Measurements from ENCODE around the gene CPNE8. TPM values are rescaled to one million over a fixed set of nuclear protein-coding genes. Genes with fewer than 3 reads are reported as not detected.

Gene CPNE8
- polyA plus RNA-seq, 1 donor (not counting 4 experiments of a cell fraction or from before 2014, with no cell fraction given), result 25.7 TPM

DNA sequence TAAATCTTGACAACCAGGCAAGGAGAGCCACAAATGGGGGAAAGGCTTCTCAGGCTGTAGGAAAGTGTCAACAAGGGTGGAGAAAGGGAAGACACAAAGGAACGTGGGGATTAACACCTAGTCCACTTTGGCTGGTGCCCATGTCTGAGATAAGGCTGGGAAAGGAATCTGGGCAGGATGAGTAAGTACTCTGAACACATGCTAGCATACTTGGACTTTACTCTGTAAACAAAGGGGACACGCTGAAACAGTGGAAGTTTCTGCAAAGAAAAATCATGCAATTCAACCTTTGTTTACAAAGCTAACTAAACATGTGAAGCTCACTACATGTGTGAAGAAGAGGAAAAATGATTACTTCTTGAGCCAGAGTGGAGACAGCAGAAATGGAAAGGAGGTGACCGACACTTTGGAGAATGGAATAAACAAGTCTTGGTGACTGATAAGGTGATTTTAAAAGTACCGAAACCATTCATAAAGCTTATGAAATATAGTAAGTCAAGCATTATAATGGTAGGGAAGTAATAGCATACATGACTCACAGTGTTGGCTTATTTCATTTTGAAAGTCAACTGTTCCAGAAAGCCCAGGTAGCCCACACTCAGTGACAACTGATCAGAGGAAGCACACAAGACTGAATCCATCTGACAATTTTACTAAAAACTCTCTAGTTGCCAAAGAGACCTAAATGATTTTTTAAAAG lies 13.2 kb downstream of the CPNE8 start:
- dilution Hi-C loops (cut with MboI; ENCODE audit: extremely low pct_ligation_motif_present, low sequenced_read_pairs), result no loop called here
- no peaks in the 10 kb centered on the region for H4K20me1 ChIP-seq (ENCODE audit: control insufficient read depth, extremely low read depth, insufficient read depth, low read length)
- no peak overlapping the region for H3K4me3 ChIP-seq (ENCODE audit: control insufficient read depth in 2 of 3, extremely low read depth in 1 of 3, insufficient read depth in 2 of 3, low read depth in 1 of 3, low read length in 3 of 3)
- no peak overlapping the region for H3K4me2 ChIP-seq (ENCODE audit: control insufficient read depth, extremely low read depth, insufficient read depth, low read depth, low read length)
- H3K9me1 ChIP-seq (ENCODE audit: control insufficient read depth, extremely low read depth, insufficient read depth, low read length), result peaks cover 3% of the 10 kb centered on the region
- FAIRE-seq, result peak; percentile 79
- peaks cover 18% of the 10 kb centered on the region for H3K4me1 ChIP-seq (ENCODE audit: control insufficient read depth, extremely low read depth, insufficient read depth, low read length)
- H3K27ac ChIP-seq (ENCODE audit: control insufficient read depth, insufficient read depth, low read length), result no peak overlapping the region
- DNase-seq (ENCODE audit: low read depth, low spot score), result no peak
- H3K79me2 ChIP-seq (ENCODE audit: control insufficient read depth, insufficient read depth, low read length), result peaks cover 35% of the 10 kb centered on the region
- H2AFZ ChIP-seq (ENCODE audit: control insufficient read depth, low read length), result no peak overlapping the region
- H3K9ac ChIP-seq (ENCODE audit: control insufficient read depth, extremely low read depth, insufficient read depth, low read length), result no peak overlapping the region
- H3K27me3 ChIP-seq (ENCODE audit: control insufficient read depth, extremely low read depth, insufficient read depth, low read length), result no peaks in the 10 kb centered on the region
- H3K36me3 ChIP-seq (ENCODE audit: control insufficient read depth in 2 of 2, extremely low read depth in 1 of 2, insufficient read depth in 2 of 2, low read length in 2 of 2), result peaks cover 1 to 2% of the 10 kb centered on the region in 2 experiments
- TF ChIP-seq, protein P1, sequence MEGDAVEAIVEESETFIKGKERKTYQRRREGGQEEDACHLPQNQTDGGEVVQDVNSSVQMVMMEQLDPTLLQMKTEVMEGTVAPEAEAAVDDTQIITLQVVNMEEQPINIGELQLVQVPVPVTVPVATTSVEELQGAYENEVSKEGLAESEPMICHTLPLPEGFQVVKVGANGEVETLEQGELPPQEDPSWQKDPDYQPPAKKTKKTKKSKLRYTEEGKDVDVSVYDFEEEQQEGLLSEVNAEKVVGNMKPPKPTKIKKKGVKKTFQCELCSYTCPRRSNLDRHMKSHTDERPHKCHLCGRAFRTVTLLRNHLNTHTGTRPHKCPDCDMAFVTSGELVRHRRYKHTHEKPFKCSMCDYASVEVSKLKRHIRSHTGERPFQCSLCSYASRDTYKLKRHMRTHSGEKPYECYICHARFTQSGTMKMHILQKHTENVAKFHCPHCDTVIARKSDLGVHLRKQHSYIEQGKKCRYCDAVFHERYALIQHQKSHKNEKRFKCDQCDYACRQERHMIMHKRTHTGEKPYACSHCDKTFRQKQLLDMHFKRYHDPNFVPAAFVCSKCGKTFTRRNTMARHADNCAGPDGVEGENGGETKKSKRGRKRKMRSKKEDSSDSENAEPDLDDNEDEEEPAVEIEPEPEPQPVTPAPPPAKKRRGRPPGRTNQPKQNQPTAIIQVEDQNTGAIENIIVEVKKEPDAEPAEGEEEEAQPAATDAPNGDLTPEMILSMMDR (optimal IDR thresholded peaks at IDR 0.05 in 1 of 3, IDR thresholded peaks at IDR 0.05 in 1 of 3, conservative IDR thresholded peaks at IDR 0.05 in 1 of 3; ENCODE audit: extremely low read depth in 1 of 3, insufficient read depth in 2 of 3, low read length in 3 of 3), result no peak
- TF ChIP-seq EZH2 (IDR thresholded peaks at IDR 0.05; ENCODE audit: low read length), result no peak
- H3K9me3 ChIP-seq (ENCODE audit: control insufficient read depth, low read depth, low read length), result no peaks in the 10 kb centered on the region

DNA sequence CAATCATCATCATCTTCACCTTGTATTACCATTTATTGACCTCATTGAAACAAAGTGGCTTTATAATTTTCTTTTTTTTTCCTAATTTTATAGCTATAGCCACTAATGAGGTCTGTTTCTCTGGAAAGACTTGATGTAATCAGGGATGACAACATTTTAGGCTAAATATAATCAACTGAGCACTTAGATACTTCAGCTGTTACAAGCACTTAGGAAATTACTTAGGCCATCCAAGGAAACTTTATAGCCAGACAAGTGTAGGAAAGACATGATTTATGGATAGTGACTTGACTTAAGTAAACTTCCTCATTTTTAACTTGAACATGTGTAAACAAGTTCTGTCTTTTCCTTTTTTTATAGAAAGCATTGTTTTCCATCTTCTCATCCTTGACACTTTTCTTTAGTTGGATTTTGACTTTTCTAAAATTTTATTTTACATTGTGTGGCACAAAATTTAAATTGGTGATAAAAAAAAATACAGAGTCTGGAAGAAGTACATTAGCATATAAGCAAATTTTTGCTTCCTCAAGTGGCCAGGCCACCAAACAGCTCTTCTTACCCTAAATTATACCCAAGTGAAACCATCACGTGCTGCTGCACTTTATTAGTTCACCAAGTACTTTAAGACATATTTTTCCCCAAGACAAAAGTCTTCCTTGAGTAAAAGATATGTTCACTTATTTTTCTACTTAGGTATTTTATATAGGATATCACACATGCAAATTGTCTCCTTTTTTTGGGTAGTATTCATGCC lies 15.1 kb downstream of the CPNE8 start:
- Histone ChIP-seq H3K79me2 (ENCODE audit: control insufficient read depth, insufficient read depth, low read length) (peaks cover 39% of the 10 kb centered on the region), H4K20me1 (ENCODE audit: control insufficient read depth, extremely low read depth, insufficient read depth, low read length) (no peaks in the 10 kb centered on the region), H3K27ac (ENCODE audit: control insufficient read depth, insufficient read depth, low read length) (no peak overlapping the region), H3K9ac (ENCODE audit: control insufficient read depth, extremely low read depth, insufficient read depth, low read length) (no peak overlapping the region), H3K9me1 (ENCODE audit: control insufficient read depth, extremely low read depth, insufficient read depth, low read length) (peaks cover 3% of the 10 kb centered on the region), H3K4me2 (ENCODE audit: control insufficient read depth, extremely low read depth, insufficient read depth, low read depth, low read length) (peak overlapping the region; percentile 32), H3K4me3 (ENCODE audit: control insufficient read depth in 2 of 3, extremely low read depth in 1 of 3, insufficient read depth in 2 of 3, low read depth in 1 of 3, low read length in 3 of 3) (no peak overlapping the region), H3K9me3 (ENCODE audit: control insufficient read depth, low read depth, low read length) (no peaks in the 10 kb centered on the region), H3K27me3 (ENCODE audit: control insufficient read depth, extremely low read depth, insufficient read depth, low read length) (no peaks in the 10 kb centered on the region), H3K36me3 (ENCODE audit: control insufficient read depth in 2 of 2, extremely low read depth in 1 of 2, insufficient read depth in 2 of 2, low read length in 2 of 2) (peaks cover 1 to 2% of the 10 kb centered on the region in 2 experiments), H3K4me1 (ENCODE audit: control insufficient read depth, extremely low read depth, insufficient read depth, low read length) (peaks cover 16% of the 10 kb centered on the region), H2AFZ (ENCODE audit: control insufficient read depth, low read length) (no peak overlapping the region)
- TF ChIP-seq, protein P1 (optimal IDR thresholded peaks at IDR 0.05 in 1 of 3, IDR thresholded peaks at IDR 0.05 in 1 of 3, conservative IDR thresholded peaks at IDR 0.05 in 1 of 3; ENCODE audit: extremely low read depth in 1 of 3, insufficient read depth in 2 of 3, low read length in 3 of 3), result no peak
- no peak for TF ChIP-seq EZH2 (IDR thresholded peaks at IDR 0.05; ENCODE audit: low read length)
- dilution Hi-C loops (cut with MboI; ENCODE audit: extremely low pct_ligation_motif_present, low sequenced_read_pairs), result no loop called here
- no peak for DNase-seq (ENCODE audit: low read depth, low spot score)
- no peak for FAIRE-seq
